Activated B cell treated with CpG ODN at 0.5 μM for 24 hours (primary cell): ENCODE results near the gene MYO5C. TPM values are rescaled to one million over a fixed set of nuclear protein-coding genes. Genes with fewer than 3 reads are reported as not detected.

ENCODE experiments used
- ATAC-seq: fragments of 200-7000 bp; cut with Tn5 transposase; one replicate; pipeline ENCODE4 v1.10.0; 2021; ENCODE audit warnings: low read depth, mild to moderate bottlenecking, moderate library complexity
- CTCF ChIA-PET: fragments of 350-600 bp; sonication (Branson Sonifier 250); formaldehyde crosslinking; loops from one replicate; lab custom pipeline; 2021; ENCODE audit warnings: antibody characterized with exemption; lab: Charles Lee
- POLR2A ChIA-PET: fragments of 350-600 bp; sonication (Branson Sonifier 250); formaldehyde crosslinking; loops from one replicate; lab custom pipeline; 2021; ENCODE audit warnings: antibody characterized with exemption; lab: Charles Lee
- DNase-seq: peaks from one replicate; pipeline ENCODE4 v3.0.0; 2022
- H3K27ac Mint-ChIP-seq: one replicate; pipeline ENCODE4 v1.8.0; 2020; ENCODE audit warnings: mixed read lengths
- H3K27me3 Mint-ChIP-seq: one replicate; pipeline ENCODE4 v1.8.0; 2021; ENCODE audit warnings: mixed read lengths
- H3K36me3 Mint-ChIP-seq: one replicate; pipeline ENCODE4 v1.8.0; 2021; ENCODE audit warnings: low read depth, mixed read lengths
- H3K4me1 Mint-ChIP-seq: one replicate; pipeline ENCODE4 v1.8.0; 2021; ENCODE audit warnings: mixed read lengths
- H3K4me3 Mint-ChIP-seq: one replicate; pipeline ENCODE4 v1.8.0; 2020; ENCODE audit warnings: mild to moderate bottlenecking, mixed read lengths
- H3K9me3 Mint-ChIP-seq: one replicate; pipeline ENCODE4 v1.8.0; 2020; ENCODE audit warnings: mixed read lengths
- CTCF ChIP-seq: fragments of 200-600 bp; IDR thresholded peaks from one replicate; pipeline ENCODE4 v1.8.0; 2022; ENCODE audit warnings: antibody characterized with exemption, mild to moderate bottlenecking
- intact Hi-C: fragments of 100-400 bp; cut with micrococcal nuclease; formaldehyde crosslinking; loops from one replicate; pipeline ENCODE4 v1.15.1; 2024
- total RNA-seq: library from RNA; stranded (reverse); gene quantifications from 2 replicates; pipeline ENCODE4 v1.2.3, GENCODE V29; 2022

MYO5C gene
- total RNA-seq, 1 donor from 2014 or later = 3.3 TPM

- DNase-seq (no peak), ATAC-seq (no peak)
- ChIA-PET POLR2A (interaction anchor here (0.7 to 16.1 kb wide), 14 partner anchors 9 to 1498 kb away, joined by 3 to 297 read pairs (median 5); partner anchors contain the start of gene ATOSA), CTCF (interaction anchor here (0.5 to 2.1 kb wide), 11 partner anchors 26 to 612 kb away, joined by 3 to 10 read pairs (median 4); no protein-coding TSS in a partner anchor)
- H3K9me3 Mint-ChIP-seq = no peaks in the 10 kb centered on the region
- H3K36me3 Mint-ChIP-seq = no peaks in the 10 kb centered on the region
- intact Hi-C loops = loop anchor here (1.0 to 2.0 kb wide), 4 partner anchors 28 to 83 kb away; no protein-coding TSS in a partner anchor
- H3K4me1 Mint-ChIP-seq = peaks cover 34% of the 10 kb centered on the region
- H3K27ac Mint-ChIP-seq = peak overlapping the region; percentile 94
- H3K27me3 Mint-ChIP-seq = no peaks in the 10 kb centered on the region
- peak overlapping the region; percentile 71 for H3K4me3 Mint-ChIP-seq
- no peak for TF ChIP-seq CTCF
Observed at GRCh38 chr15:52262364-52262763, 33.2 kb downstream of the MYO5C start.

GRCh38 chr15:52261498-52262242 lies 33.9 kb downstream of the MYO5C start:
- Mint-ChIP-seq H3K9me3 (no peaks in the 10 kb centered on the region), H3K4me1 (peaks cover 39% of the 10 kb centered on the region), H3K36me3 (no peaks in the 10 kb centered on the region), H3K27me3 (no peaks in the 10 kb centered on the region), H3K4me3 (peak overlapping the region; percentile 71), H3K27ac (peak overlapping the region; percentile 94)
- peak; percentile 36 for DNase-seq
- intact Hi-C loops = loop anchor here (1.0 to 2.0 kb wide), 4 partner anchors 29 to 82 kb away; no protein-coding TSS in a partner anchor
- ChIA-PET POLR2A (interaction anchor here (0.7 to 16.1 kb wide), 14 partner anchors 8 to 417 kb away, joined by 3 to 297 read pairs (median 5); partner anchors contain the start of genes ATOSA and LEO1), CTCF (interaction anchor here (0.6 to 2.1 kb wide), 11 partner anchors 26 to 474 kb away, joined by 3 to 10 read pairs (median 4); no protein-coding TSS in a partner anchor)
- ATAC-seq = peak; percentile 100
- TF ChIP-seq CTCF = no peak

DNA sequence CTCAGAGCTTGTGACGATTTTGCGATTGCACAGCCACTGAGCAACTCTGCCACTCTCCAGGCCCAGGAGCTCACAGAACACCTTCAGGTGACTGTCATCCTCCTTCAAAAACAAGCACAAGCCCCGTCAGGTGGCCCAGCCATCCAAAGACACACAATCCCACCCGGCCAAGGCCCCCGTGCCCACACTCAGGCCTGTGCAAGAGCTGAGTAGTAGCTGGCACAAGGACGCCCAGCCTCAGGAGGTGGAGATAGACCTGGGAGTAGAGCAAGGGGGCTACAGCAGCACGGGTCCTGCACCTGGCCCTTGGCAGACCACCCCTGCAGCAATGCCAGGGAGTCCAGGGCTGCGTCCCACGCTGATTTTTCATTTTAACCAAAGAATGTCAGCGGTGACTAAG lies 34.6 kb downstream of the MYO5C start:
- Mint-ChIP-seq H3K36me3 (no peaks in the 10 kb centered on the region), H3K4me1 (peaks cover 45% of the 10 kb centered on the region), H3K4me3 (no peak overlapping the region), H3K27me3 (no peaks in the 10 kb centered on the region), H3K27ac (peak overlapping the region; percentile 94), H3K9me3 (no peaks in the 10 kb centered on the region)
- intact Hi-C loops = no loop called here
- CTCF ChIA-PET = interaction anchor here (1.1 to 2.1 kb wide), 6 partner anchors 25 to 474 kb away, joined by 3 to 10 read pairs (median 4); no protein-coding TSS in a partner anchor
- POLR2A ChIA-PET = interaction anchor here (1.0 to 16.1 kb wide), 6 partner anchors 28 to 418 kb away, joined by 4 to 297 read pairs (median 10); partner anchors contain the start of genes ATOSA and LEO1
- no peak for DNase-seq
- no peak for TF ChIP-seq CTCF
- no peak for ATAC-seq

GRCh38 chr15:52259503-52259902 lies 36.1 kb downstream of the MYO5C start:
- no peaks in the 10 kb centered on the region for H3K9me3 Mint-ChIP-seq
- no peaks in the 10 kb centered on the region for H3K36me3 Mint-ChIP-seq
- ATAC-seq (no peak), DNase-seq (no peak)
- no peaks in the 10 kb centered on the region for H3K27me3 Mint-ChIP-seq
- intact Hi-C loops = loop anchor here (5.0 kb wide), 1 partner anchor 208 kb away; no protein-coding TSS in a partner anchor
- H3K4me1 Mint-ChIP-seq = peaks cover 59% of the 10 kb centered on the region
- no peak overlapping the region for H3K4me3 Mint-ChIP-seq
- H3K27ac Mint-ChIP-seq = peak overlapping the region; percentile 50
- ChIA-PET CTCF (interaction anchor here (1.6 to 7.2 kb wide), 4 partner anchors 31 to 474 kb away, joined by 3 to 66 read pairs (median 34); no protein-coding TSS in a partner anchor), POLR2A (interaction anchor here (16.1 kb wide), 1 partner anchor 26 kb away, joined by 297 read pairs; no protein-coding TSS in a partner anchor)
- no peak for TF ChIP-seq CTCF
